Right lobe of liver (tissue), 4 donors: Measurements from ENCODE around the gene SEMA3E.

ENCODE experiments used
- POLR2A ChIP-seq: fragments of 450-650 bp; IDR thresholded peaks from one replicate; pipeline ENCODE4 v1.6.1; 2017; ENCODE audit warnings: antibody characterized with exemption, mild to moderate bottlenecking
- TF ChIP-seq, protein P1 (sequence below), 4 donors: fragments of 200-600 bp in 3 of 4; fragments of 450-650 bp in 1 of 4; IDR thresholded peaks; one replicate each; pipeline versions ENCODE4 v1.5.1 to v1.8.0; 2016 to 2022; ENCODE audit warnings: antibody characterized with exemption in 4 of 4, mild to moderate bottlenecking in 2 of 4
- donor health status: DM: no; HTN: no; CAD: no.
- donor health status: DM: no; HTN: no; CAD: no.
- donor health status: DM: no; HTN: yes; CAD: no.

DNA sequence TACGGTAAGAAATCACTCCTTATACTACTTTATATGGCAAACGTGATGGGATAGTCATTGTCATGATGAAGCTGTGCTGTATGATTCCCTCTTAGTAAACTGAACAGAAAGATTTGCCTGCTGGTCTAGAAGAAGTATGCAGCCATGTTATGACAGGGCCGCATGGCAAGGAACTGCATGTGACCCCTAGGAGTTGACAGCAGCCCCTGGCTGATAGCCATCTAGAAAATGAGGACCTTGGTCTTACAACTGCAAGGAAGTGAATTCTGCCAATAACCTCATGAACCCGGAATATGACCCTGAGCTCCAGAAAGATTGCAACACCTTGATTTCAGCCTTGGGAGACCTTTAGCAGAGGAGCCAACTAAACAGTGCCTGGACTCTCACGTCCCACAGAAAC is 193.3 kb downstream of the SEMA3E start:
- TF ChIP-seq, protein P1, sequence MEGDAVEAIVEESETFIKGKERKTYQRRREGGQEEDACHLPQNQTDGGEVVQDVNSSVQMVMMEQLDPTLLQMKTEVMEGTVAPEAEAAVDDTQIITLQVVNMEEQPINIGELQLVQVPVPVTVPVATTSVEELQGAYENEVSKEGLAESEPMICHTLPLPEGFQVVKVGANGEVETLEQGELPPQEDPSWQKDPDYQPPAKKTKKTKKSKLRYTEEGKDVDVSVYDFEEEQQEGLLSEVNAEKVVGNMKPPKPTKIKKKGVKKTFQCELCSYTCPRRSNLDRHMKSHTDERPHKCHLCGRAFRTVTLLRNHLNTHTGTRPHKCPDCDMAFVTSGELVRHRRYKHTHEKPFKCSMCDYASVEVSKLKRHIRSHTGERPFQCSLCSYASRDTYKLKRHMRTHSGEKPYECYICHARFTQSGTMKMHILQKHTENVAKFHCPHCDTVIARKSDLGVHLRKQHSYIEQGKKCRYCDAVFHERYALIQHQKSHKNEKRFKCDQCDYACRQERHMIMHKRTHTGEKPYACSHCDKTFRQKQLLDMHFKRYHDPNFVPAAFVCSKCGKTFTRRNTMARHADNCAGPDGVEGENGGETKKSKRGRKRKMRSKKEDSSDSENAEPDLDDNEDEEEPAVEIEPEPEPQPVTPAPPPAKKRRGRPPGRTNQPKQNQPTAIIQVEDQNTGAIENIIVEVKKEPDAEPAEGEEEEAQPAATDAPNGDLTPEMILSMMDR (IDR thresholded peaks at IDR 0.05), result no peak
- TF ChIP-seq POLR2A, result no peak
